GM12878 (cell line): ENCODE results near the gene NFE2L3. TPM values are rescaled to one million over a fixed set of nuclear protein-coding genes. Genes with fewer than 3 reads are reported as not detected.

Source experiments
- ATAC-seq: fragments of 200-7000 bp; cut with Tn5 transposase; 3 replicates; pipeline ENCODE4 v1.9.1; 2020; ENCODE audit warnings: mild to moderate bottlenecking, moderate library complexity
- BruUV-seq: library from RNA; stranded (reverse); fragments of 400-500 nt; replicated peaks from 2 replicates; lab custom pipeline; 2021; lab: Mats Ljungman, UMichigan
- CTCF ChIA-PET: fragments of 300-600 bp; sonication (Branson Sonifier 250); formaldehyde crosslinking; extraction: SDS; loops from one replicate; lab custom pipeline; 2021; ENCODE audit warnings: inconsistent platforms; lab: Yijun Ruan, JAX
- POLR2A ChIA-PET: fragments of 350-600 bp; formaldehyde crosslinking; extraction: SDS; loops from one replicate; lab custom pipeline; 2021; ENCODE audit warnings: inconsistent platforms; lab: Charles Lee
- RAD21 ChIA-PET: fragments of 300-600 bp; sonication (Branson Sonifier 250); formaldehyde crosslinking; loops from one replicate; lab custom pipeline; 2023; ENCODE audit warnings: antibody characterized with exemption; ENCODE audit not compliant: unreplicated experiment; lab: Charles Lee
- SMC1A ChIA-PET: fragments of 300-600 bp; sonication (Branson Sonifier 250); formaldehyde crosslinking; loops from one replicate; lab custom pipeline; 2023; ENCODE audit not compliant: unreplicated experiment, uncharacterized antibody; lab: Charles Lee
- DNase-seq: peaks from one replicate; pipeline ENCODE4 v3.0.0-alpha.2; 2011; ENCODE audit warnings: low read depth, low spot score
- FAIRE-seq: peaks from 3 replicates; lab custom pipeline; 2011; peaks lifted over from hg19 to GRCh38; lab: Jason Lieb, UNC
- H2AFZ ChIP-seq: 2 replicates; pipeline ENCODE4 v1.6.0; 2011; ENCODE audit warnings: low read depth, low read length, control low read depth; ENCODE audit not compliant: control insufficient read depth
- H3K27ac ChIP-seq: 2 replicates; pipeline ENCODE4 v1.5.1; 2011; ENCODE audit warnings: control low read depth; ENCODE audit not compliant: control insufficient read depth, insufficient read depth
- H3K27me3 ChIP-seq, 2 experiments: replicated peaks in 1 of 2; 2 replicates each; pipeline versions ENCODE4 v1.6.0 to v1.6.1; 2011; ENCODE audit warnings: low read length in 1 of 2; ENCODE audit not compliant: control insufficient read depth in 2 of 2, insufficient read depth in 2 of 2
- H3K36me3 ChIP-seq, 2 experiments: 2 replicates each; pipeline ENCODE4 v1.5.1; 2011; ENCODE audit warnings: low read length in 1 of 2; ENCODE audit not compliant: control insufficient read depth in 2 of 2, insufficient read depth in 2 of 2
- H3K4me1 ChIP-seq: 2 replicates; pipeline ENCODE4 v1.6.1; 2011; ENCODE audit warnings: mild to moderate bottlenecking, low read length, moderate library complexity, mixed read lengths; ENCODE audit not compliant: control insufficient read depth, insufficient read depth
- H3K4me2 ChIP-seq: 2 replicates; pipeline ENCODE4 v1.6.0; 2011; ENCODE audit warnings: control low read depth; ENCODE audit not compliant: control insufficient read depth, insufficient read depth
- H3K4me3 ChIP-seq: fragments of 200-600 bp; sonication (generic); 2 replicates; pipeline ENCODE4 v1.5.1; 2016
- H3K79me2 ChIP-seq: 2 replicates; pipeline ENCODE4 v1.6.0; 2011; ENCODE audit warnings: low read length; ENCODE audit not compliant: control insufficient read depth, insufficient read depth
- H3K9ac ChIP-seq: 2 replicates; pipeline ENCODE4 v1.8.0; 2011; ENCODE audit warnings: low read length, control low read depth, mixed read lengths; ENCODE audit not compliant: control insufficient read depth, insufficient read depth
- H3K9me3 ChIP-seq: replicated peaks from 3 replicates; pipeline ENCODE4 v1.5.1; 2011; ENCODE audit warnings: mild to moderate bottlenecking, low read length; ENCODE audit not compliant: control insufficient read depth, insufficient read depth
- H4K20me1 ChIP-seq: 2 replicates; pipeline ENCODE4 v1.6.0; 2011; ENCODE audit not compliant: control insufficient read depth, insufficient read depth
- IKZF1 ChIP-seq: fragments of 450-650 bp; conservative IDR thresholded peaks from 2 replicates; pipeline ENCODE4 v1.6.1; 2017; ENCODE audit warnings: antibody characterized with exemption, mild to moderate bottlenecking
- IKZF2 ChIP-seq, 2 experiments: fragments of 450-650 bp; IDR thresholded peaks; 2 replicates each; pipeline ENCODE4 v1.6.1; 2017; ENCODE audit warnings: mild to moderate bottlenecking in 2 of 2, moderate library complexity in 2 of 2
- NFYB ChIP-seq: IDR thresholded peaks from 2 replicates; pipeline ENCODE4 v1.6.1; 2011; ENCODE audit warnings: low read depth, mild to moderate bottlenecking, low read length, improper control_type of control experiment, moderate library complexity; ENCODE audit not compliant: insufficient read depth
- POU2F2 ChIP-seq: IDR thresholded peaks from 3 replicates; pipeline ENCODE4 v1.6.1; 2011; ENCODE audit warnings: low read depth, mild to moderate bottlenecking, low read length, borderline replicate concordance
- RELA ChIP-seq: fragments of 450-650 bp; IDR thresholded peaks from 2 replicates; pipeline ENCODE4 v1.8.0; 2014; ENCODE audit warnings: borderline replicate concordance; ENCODE audit not compliant: partially characterized antibody
- RELB ChIP-seq: fragments of 450-650 bp; IDR thresholded peaks from 2 replicates; pipeline ENCODE4 v1.6.1; 2017; ENCODE audit warnings: low read depth, mild to moderate bottlenecking, moderate library complexity
- SPI1 ChIP-seq: IDR thresholded peaks from 2 replicates; pipeline ENCODE4 v1.6.1; 2011; ENCODE audit warnings: low read depth, mild to moderate bottlenecking, low read length, moderate library complexity, borderline replicate concordance; ENCODE audit not compliant: insufficient read depth
- STAT1 ChIP-seq: fragments of 450-650 bp; conservative IDR thresholded peaks from 2 replicates; pipeline ENCODE4 v1.6.1; 2014; ENCODE audit warnings: antibody characterized with exemption, mild to moderate bottlenecking
- TARDBP ChIP-seq: IDR thresholded peaks from 2 replicates; pipeline ENCODE4 v1.6.1; 2016; ENCODE audit warnings: borderline replicate concordance
- WGBS: methylation state at CpG from one replicate; pipeline ENCODE4 v1.1.6; 2016; ENCODE audit warnings: low lambda C conversion rate; ENCODE audit not compliant: insufficient replicate concordance, insufficient coverage; ENCODE audit errors: missing lambda C conversion rate; 5-methylcytosine and 5-hydroxymethylcytosine counted together
- in situ Hi-C: fragments of 300-500 bp; cut with MboI; formaldehyde crosslinking; loops from 9 replicates; pipeline ENCODE4 v1.14.3; 2018; ENCODE audit warnings: mixed read lengths
- intact Hi-C: fragments of 100-400 bp; cut with micrococcal nuclease; formaldehyde crosslinking; loops from one replicate; pipeline ENCODE4 v1.14.2; 2022; ENCODE audit not compliant: unreplicated experiment
- polyA plus RNA-seq, 11 experiments: library from polyadenylated mRNA; depleted of rRNA in 4 of 11; unstranded in 6 of 11; stranded (reverse) in 5 of 11; fragments of >200 nt; fragmentation: Nextera tagmentation in 4 of 11; fragmentation: Illumina TruSeq in 1 of 11; extraction: Ambion mirVana in 4 of 11; extraction: Trizol in 1 of 11; gene quantifications; 1 replicate in 1 of 11; 2 replicates in 10 of 11; pipeline versions ENCODE4 v1.2.1 to v1.2.3, GENCODE V29; 2011 to 2016; ENCODE audit warnings: inconsistent platforms in 2 of 11, missing spikeins in 2 of 11, low read depth in 1 of 11
- total RNA-seq, 4 experiments: library from RNA; depleted of rRNA in 3 of 4; stranded (reverse); fragments of >200 nt in 3 of 4; fragmentation: Illumina TruSeq in 1 of 4; extraction: Trizol in 1 of 4; gene quantifications; 2 replicates each; pipeline versions ENCODE4 v1.2.1 to v1.2.3, GENCODE V29; 2013 to 2021
- TF ChIP-seq, protein P1 (sequence below): fragments of 450-650 bp; IDR thresholded peaks from 2 replicates; pipeline ENCODE4 v1.6.1; 2016; ENCODE audit warnings: mild to moderate bottlenecking

Gene NFE2L3
- total and polyA plus RNA-seq, 10 of the 15 experiments (the other 5 are each of a cell fraction or from before 2014, with no cell fraction given): 4.4 to 34.9 (median 13.0) TPM

- peak overlapping the region; percentile 86 for H3K9ac ChIP-seq
- RAD21 ChIA-PET: interaction anchor here (2.8 to 9.0 kb wide), 4 partner anchors 13 to 260 kb away, joined by 6 to 164 read pairs (median 41); partner anchors contain the start of genes CBX3 and HNRNPA2B1
- BruUV-seq: no TSS peak
- peak overlapping the region; percentile 88 for H3K27ac ChIP-seq
- ATAC-seq (peak; percentile 31), FAIRE-seq (no peak), DNase-seq (no peak)
- peak overlapping the region; percentile 98 for H3K4me2 ChIP-seq
- H3K4me1 ChIP-seq: peaks cover 41% of the 10 kb centered on the region
- H3K36me3 ChIP-seq: no peaks in the 10 kb centered on the region
- H3K79me2 ChIP-seq: peaks cover 75% of the 10 kb centered on the region
- H3K27me3 ChIP-seq: no peaks in the 10 kb centered on the region
- SMC1A ChIA-PET: interaction anchor here (1.0 to 9.3 kb wide), 6 partner anchors 13 to 211 kb away, joined by 3 to 198 read pairs (median 16); partner anchors contain the start of genes CBX3 and HNRNPA2B1
- peak; percentile 44; the same call in 1 of the 2 replicates for TF ChIP-seq SPI1
- TF ChIP-seq IKZF1: 0 out of 2 replicates have a peak, but pooled peaks have one; percentile 17
- peak; percentile 48; the same call in 1 of the 3 replicates for TF ChIP-seq POU2F2
- 0 out of 2 replicates have a peak, but pooled peaks have one; percentile 15 for TF ChIP-seq NFYB
- TF ChIP-seq RELB: peak; percentile 20; the same call in 1 of the 2 replicates
- TF ChIP-seq IKZF2 (IDR thresholded peaks at IDR 0.05): peak in 1 of 2 experiments; percentile 36; a peak in 1 of 4 replicates
- peak; percentile 46 for TF ChIP-seq RELA
- TF ChIP-seq STAT1: no peak
- TF ChIP-seq TARDBP: no peak
- TF ChIP-seq, protein P1, sequence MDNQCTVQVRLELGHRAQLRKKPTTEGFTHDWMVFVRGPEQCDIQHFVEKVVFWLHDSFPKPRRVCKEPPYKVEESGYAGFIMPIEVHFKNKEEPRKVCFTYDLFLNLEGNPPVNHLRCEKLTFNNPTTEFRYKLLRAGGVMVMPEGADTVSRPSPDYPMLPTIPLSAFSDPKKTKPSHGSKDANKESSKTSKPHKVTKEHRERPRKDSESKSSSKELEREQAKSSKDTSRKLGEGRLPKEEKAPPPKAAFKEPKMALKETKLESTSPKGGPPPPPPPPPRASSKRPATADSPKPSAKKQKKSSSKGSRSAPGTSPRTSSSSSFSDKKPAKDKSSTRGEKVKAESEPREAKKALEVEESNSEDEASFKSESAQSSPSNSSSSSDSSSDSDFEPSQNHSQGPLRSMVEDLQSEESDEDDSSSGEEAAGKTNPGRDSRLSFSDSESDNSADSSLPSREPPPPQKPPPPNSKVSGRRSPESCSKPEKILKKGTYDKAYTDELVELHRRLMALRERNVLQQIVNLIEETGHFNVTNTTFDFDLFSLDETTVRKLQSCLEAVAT: 0 out of 2 replicates have a peak, but pooled peaks have one; percentile 9
- H4K20me1 ChIP-seq: no peaks in the 10 kb centered on the region; the same call in 1 of the 2 replicates
- no peaks in the 10 kb centered on the region for H3K9me3 ChIP-seq
- WGBS: 71% methylated on average over 15 of the region's 15 CpGs
- in situ Hi-C loops: no loop called here
- H3K4me3 ChIP-seq: peak overlapping the region; percentile 72
- intact Hi-C loops: loop anchor here (1.0 to 5.0 kb wide), 3 partner anchors 47 to 211 kb away; partner anchors contain the start of genes CBX3 and HNRNPA2B1
- POLR2A ChIA-PET: interaction anchor here (0.6 to 10.1 kb wide), 6 partner anchors 13 to 1659 kb away, joined by 3 to 206 read pairs (median 4); partner anchors contain the start of genes CBX3 and HNRNPA2B1
- CTCF ChIA-PET: interaction anchor here (1.1 to 5.6 kb wide), 5 partner anchors 13 to 211 kb away, joined by 3 to 104 read pairs (median 30); partner anchors contain the start of gene HNRNPA2B1
- H2AFZ ChIP-seq: peak overlapping the region; percentile 52
Observed at GRCh38 chr7:26153823-26154783, 2.1 kb downstream of the NFE2L3 start.
